Thyroid gland (tissue), 4 donors: ENCODE results near the gene IFNGR1.

ENCODE experiments used
- CTCF ChIP-seq, 6 experiments: fragments of 200-600 bp in 3 of 6; fragments of 450-650 bp in 3 of 6; sonication (generic) in 3 of 6; IDR thresholded peaks; one replicate each; pipeline ENCODE4 v1.5.1; 2016 to 2019; ENCODE audit warnings: antibody characterized with exemption in 6 of 6, mild to moderate bottlenecking in 2 of 6, inconsistent platforms in 1 of 6, moderate library complexity in 1 of 6
- POLR2A ChIP-seq, 2 donors: fragments of 450-650 bp; IDR thresholded peaks; one replicate each; pipeline ENCODE4 v1.6.1; 2017; ENCODE audit warnings: antibody characterized with exemption in 2 of 2, mild to moderate bottlenecking in 2 of 2, moderate library complexity in 1 of 2

DNA sequence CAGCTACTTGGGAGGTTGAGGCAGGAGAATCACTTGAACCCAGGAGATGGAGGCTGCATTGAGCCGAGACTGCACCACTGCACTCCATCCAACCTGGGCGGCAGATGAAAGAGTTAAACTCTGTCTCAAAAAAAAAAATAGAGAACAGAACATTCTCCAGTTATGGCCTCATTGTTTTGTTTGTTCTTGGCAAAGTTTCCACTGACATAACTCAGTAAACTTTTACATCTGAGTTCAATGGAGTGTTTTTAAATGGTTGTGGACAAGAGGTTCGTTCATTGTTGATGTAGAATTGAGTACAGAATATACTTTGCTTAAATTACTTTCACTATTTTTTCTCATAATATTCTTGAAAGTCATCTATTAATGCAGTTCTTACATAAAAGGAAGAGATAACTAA is 42.2 kb upstream of the IFNGR1 start:
- TF ChIP-seq CTCF (IDR thresholded peaks at IDR 0.05) (no peak), POLR2A (IDR thresholded peaks at IDR 0.05) (no peak)
